Measurements from ENCODE around the gene HMGA1. TPM values are rescaled to one million over a fixed set of nuclear protein-coding genes. Genes with fewer than 3 reads are reported as not detected.

Gene HMGA1
- total RNA-seq, 4 donors from 2014 or later, result 8.1 to 24.5 (median 18.1) TPM

GRCh38 chr6:34223956-34224940 is 12.4 kb upstream of the HMGA1 start:
- WGBS, 2 donors (ENCODE audit: low coverage in 1 of 2), result 5 to 15% methylated on average over 2 to 6 of the region's 55 CpGs

DNA sequence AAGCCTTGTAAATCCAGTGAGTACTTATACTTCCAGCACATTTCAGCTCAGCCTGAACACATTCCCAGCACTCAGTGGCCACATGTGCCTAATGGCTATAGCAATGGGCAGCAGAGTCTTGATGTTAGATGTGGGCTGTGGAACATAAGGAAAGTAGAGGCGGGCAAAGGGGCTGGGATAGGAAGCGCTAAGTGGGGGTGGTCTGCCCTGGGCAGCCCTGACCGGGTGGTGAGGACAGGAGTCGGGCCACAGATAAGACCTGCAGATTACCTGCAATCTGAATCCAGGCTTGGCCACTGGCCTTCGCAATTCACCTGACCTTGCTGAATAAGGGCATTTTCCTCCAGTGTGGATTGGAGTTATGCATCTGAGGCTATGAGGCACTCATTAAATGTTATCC is 11.1 kb upstream of the HMGA1 start:
- TF ChIP-seq POLR2A (IDR thresholded peaks at IDR 0.05), result no peak
- no peak for TF ChIP-seq EP300 (IDR thresholded peaks at IDR 0.05)
- TF ChIP-seq POLR2AphosphoS5 (IDR thresholded peaks at IDR 0.05), result no peak
- no peak for TF ChIP-seq CTCF (IDR thresholded peaks at IDR 0.05)
- H3K27ac ChIP-seq, result no peak overlapping the region

More at GRCh38 chr6:34223956-34224940, 12.4 kb upstream of the HMGA1 start:
- peak overlapping the region; percentile 90 to 98 (median 94) for H3K27ac ChIP-seq
- H3K9me3 ChIP-seq, result no peaks in the 10 kb centered on the region
- peak; percentile 60 to 74 for TF ChIP-seq POLR2A (IDR thresholded peaks at IDR 0.05)
- TF ChIP-seq POLR2AphosphoS5 (IDR thresholded peaks at IDR 0.05), result peak; percentile 92
- TF ChIP-seq CTCF (IDR thresholded peaks at IDR 0.05), result no peak
- no peak for TF ChIP-seq EP300 (IDR thresholded peaks at IDR 0.05)
- no peaks in the 10 kb centered on the region for H3K27me3 ChIP-seq
- H3K36me3 ChIP-seq, result no peaks in the 10 kb centered on the region
- peak; percentile 98 for ATAC-seq
- H3K4me3 ChIP-seq, result peak overlapping the region; percentile 69 to 98
- H3K4me1 ChIP-seq, result peaks cover 0 to 18% (median 12%) of the 10 kb centered on the region in 3 donors

GRCh38 chr6:34226066-34226465 is 10.6 kb upstream of the HMGA1 start:
- Histone ChIP-seq H3K9me3 (no peaks in the 10 kb centered on the region), H3K27me3 (no peaks in the 10 kb centered on the region), H3K27ac (no peak overlapping the region), H3K4me1 (peaks cover 0 to 18% (median 12%) of the 10 kb centered on the region in 3 donors), H3K36me3 (no peaks in the 10 kb centered on the region), H3K4me3 (no peak overlapping the region)
- no peak for ATAC-seq
- TF ChIP-seq POLR2AphosphoS5 (IDR thresholded peaks at IDR 0.05), result no peak
- no peak for TF ChIP-seq CTCF (IDR thresholded peaks at IDR 0.05)
- no peak for TF ChIP-seq POLR2A (IDR thresholded peaks at IDR 0.05)
- TF ChIP-seq EP300 (IDR thresholded peaks at IDR 0.05), result no peak
- 47 to 60% methylated on average over 3 of the region's 7 CpGs for WGBS, 2 donors (ENCODE audit: low coverage in 1 of 2)

More for the DNA sequence above, 11.1 kb upstream of the HMGA1 start:
- WGBS, 2 donors (ENCODE audit: low coverage in 1 of 2), result 96% methylated on average over 4 of the region's 5 CpGs; no CpG with 5 or more reads in 1 of the 2 donors
- ATAC-seq, result no peak
- Histone ChIP-seq H3K27me3 (no peaks in the 10 kb centered on the region), H3K36me3 (no peaks in the 10 kb centered on the region), H3K4me1 (peaks cover 0 to 18% (median 12%) of the 10 kb centered on the region in 3 donors), H3K9me3 (no peaks in the 10 kb centered on the region), H3K4me3 (no peak overlapping the region)

- Histone ChIP-seq H3K36me3 (no peaks in the 10 kb centered on the region), H3K4me1 (peaks cover 0 to 18% (median 12%) of the 10 kb centered on the region in 3 donors), H3K27ac (no peak overlapping the region), H3K27me3 (no peaks in the 10 kb centered on the region), H3K4me3 (no peak overlapping the region), H3K9me3 (no peaks in the 10 kb centered on the region)
- ATAC-seq, result no peak
- WGBS, 2 donors (ENCODE audit: low coverage in 1 of 2), result 80 to 96% methylated on average over 1 to 7 of the region's 15 CpGs
- no peak for TF ChIP-seq POLR2A (IDR thresholded peaks at IDR 0.05)
- no peak for TF ChIP-seq EP300 (IDR thresholded peaks at IDR 0.05)
- TF ChIP-seq POLR2AphosphoS5 (IDR thresholded peaks at IDR 0.05), result no peak
- no peak for TF ChIP-seq CTCF (IDR thresholded peaks at IDR 0.05)
Observed at GRCh38 chr6:34226731-34227586, 9.7 kb upstream of the HMGA1 start.
